ENCODE data around the gene HBM.
"Not testable (repeated sequence)": the region's sequence is repeated elsewhere in the genome, so short reads cannot be mapped to it uniquely, and the experiment has no call there.

HBM gene, protein sequence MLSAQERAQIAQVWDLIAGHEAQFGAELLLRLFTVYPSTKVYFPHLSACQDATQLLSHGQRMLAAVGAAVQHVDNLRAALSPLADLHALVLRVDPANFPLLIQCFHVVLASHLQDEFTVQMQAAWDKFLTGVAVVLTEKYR
- long read RNA-seq, donor 1, transcript HBM-201 (3 exons, 506 nt), result major isoform, 9 of 9 reads
- long read RNA-seq, donor 1, partial matches to known transcripts, result 0 of 9 reads
- long read RNA-seq, donor 1, other reads (novel, unspliced or antisense), result 0 of 9 reads
- long read RNA-seq, donor 2, partial matches to known transcripts, result 0 of 4 reads
- long read RNA-seq, donor 2, other reads (novel, unspliced or antisense), result 0 of 4 reads
- long read RNA-seq, donor 3, result 0 reads
- long read RNA-seq, donor 4, partial matches to known transcripts, result 0 of 3 reads
- long read RNA-seq, donor 4, other reads (novel, unspliced or antisense), result 0 of 3 reads
- long read RNA-seq, donor 5, partial matches to known transcripts, result 0 of 4 reads
- long read RNA-seq, donor 5, other reads (novel, unspliced or antisense), result 0 of 4 reads
- long read RNA-seq, donor 6, transcript HBM-201 (3 exons, 506 nt), result major isoform, 9 of 9 reads
- long read RNA-seq, donor 6, partial matches to known transcripts, result 0 of 9 reads
- long read RNA-seq, donor 6, other reads (novel, unspliced or antisense), result 0 of 9 reads
- long read RNA-seq, donor 7, result 0 reads
- long read RNA-seq, donor 8, transcript HBM-201 (3 exons, 506 nt), result major isoform, 8 of 8 reads
- long read RNA-seq, donor 8, partial matches to known transcripts, result 0 of 8 reads
- long read RNA-seq, donor 8, other reads (novel, unspliced or antisense), result 0 of 8 reads

DNA sequence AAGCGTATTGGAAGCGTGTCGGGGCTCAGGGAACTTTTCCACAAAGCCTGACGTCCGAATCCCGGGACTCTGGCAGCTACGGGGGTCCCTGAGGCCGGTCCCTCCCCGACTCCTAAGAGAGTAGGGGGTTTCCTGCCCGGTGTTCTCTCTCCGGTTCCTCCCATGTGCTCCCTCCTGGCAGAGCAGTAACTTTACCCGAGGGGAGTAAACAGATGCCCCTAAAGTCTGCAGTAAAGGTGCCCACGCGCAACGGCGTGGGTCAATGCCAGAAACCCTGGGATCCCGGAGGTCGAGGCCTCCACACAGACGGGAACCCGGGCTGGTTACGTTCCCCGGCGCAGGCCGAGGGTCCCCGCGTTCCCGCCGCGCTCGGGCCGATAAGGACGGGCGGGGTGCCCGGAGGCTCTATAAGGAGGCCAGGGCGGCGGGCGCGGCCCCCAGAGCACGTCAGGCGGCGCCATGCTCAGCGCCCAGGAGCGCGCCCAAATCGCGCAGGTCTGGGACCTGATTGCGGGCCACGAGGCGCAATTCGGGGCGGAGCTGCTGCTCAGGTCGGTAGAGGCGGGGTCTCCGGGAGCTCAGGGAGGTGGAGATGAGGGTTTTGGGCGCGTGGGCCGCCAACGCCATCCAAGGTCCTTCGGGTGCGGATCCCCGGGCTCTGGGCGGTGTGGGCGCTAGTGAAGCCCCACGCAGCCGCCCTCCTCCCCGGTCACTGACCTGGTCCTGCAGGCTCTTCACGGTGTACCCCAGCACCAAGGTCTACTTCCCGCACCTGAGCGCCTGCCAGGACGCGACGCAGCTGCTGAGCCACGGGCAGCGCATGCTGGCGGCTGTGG, at the start of gene HBM:
Gene HBM, plus strand, starts transcription at position 440 of the 836 bp plus-strand sequence. Its CDS starts 20 bp downstream, at position 460.
- DNase-seq, result no peak

DNA sequence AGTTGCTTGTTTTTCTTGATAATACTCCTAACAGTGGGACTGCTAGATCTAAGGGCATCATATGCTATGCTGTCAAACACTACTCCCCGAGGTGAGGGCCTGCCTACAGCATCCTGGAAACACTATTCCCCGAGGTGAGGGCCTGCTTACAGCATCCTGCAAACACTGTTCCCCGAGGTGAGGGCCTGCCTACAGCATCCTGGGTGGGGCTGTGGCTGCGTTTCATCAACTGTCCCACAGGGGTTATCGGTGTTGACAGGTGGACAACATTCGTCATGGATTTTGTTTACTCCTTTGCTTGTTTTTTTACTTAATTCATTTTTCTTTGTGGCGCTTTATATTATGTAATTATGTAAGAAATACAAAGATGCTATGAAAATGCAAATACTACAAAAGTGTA, 49.8 kb upstream of the HBM start:
- DNase-seq, result no peak

DNA sequence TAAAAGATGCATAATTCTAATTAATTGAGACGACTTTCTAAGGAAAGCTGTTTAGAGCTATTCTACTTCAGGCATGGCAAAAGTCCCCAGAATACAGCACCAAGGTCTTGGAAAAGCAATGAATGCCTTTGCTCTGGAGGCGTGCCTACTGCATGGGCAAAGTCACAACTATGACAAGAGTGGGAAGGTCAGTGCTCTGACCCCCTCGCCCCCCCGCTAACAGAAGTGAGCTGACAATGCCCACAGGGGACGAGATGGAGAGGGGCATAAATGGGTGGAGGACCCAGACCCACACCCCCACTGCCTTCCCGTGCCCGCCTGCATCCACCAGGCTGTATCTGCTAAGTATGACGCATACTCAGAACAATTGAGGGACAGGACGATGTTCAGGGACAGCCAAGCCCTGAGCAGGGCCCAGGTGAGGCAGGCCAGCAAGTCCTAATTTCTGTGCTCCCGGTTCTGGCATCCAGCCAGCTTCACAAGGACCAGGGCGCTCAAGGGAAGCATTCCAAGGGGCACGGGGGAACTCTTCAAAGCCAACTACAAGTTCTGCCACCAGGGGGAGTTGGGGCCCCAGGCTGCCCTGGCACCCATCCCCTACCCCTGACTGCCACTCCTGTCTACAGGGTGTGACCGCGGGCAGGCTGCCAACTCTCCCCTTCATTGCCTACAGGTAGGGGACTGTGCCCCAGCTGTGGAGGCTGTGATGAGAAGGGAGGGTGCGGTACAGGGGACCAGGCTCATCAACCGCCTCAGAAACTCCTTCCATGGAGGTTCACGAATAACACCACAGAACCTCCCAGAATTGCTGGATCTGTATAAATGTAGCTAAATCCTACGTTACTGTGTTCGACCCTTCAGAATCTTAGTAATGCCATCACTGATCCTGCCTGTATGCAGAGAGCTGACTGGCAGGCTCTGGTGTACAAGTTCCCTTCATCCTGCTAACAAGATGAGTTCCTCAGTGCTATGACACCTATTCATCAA, 48.1 kb upstream of the HBM start:
- DNase-seq, result peak; percentile 52

DNA sequence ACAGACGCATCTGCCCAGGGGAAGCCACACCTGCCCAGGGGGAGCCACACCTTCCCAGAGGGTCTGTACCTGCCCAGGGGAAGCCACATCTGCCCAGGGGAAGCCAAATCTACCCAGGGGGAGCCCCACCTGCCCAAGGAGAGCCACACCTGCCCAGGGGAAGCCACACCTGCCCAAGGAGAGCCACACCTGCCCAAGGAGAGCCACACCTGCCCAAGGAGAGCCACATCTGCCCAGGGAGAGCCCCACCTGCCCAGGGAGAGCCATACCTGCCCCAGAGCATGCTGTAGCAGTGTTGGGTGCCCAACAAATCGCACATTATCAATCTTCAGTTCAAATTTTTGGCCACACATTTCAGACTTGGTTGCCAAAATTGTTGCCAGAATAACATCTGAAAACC, 46.9 kb upstream of the HBM start:
- no peak for DNase-seq

DNA sequence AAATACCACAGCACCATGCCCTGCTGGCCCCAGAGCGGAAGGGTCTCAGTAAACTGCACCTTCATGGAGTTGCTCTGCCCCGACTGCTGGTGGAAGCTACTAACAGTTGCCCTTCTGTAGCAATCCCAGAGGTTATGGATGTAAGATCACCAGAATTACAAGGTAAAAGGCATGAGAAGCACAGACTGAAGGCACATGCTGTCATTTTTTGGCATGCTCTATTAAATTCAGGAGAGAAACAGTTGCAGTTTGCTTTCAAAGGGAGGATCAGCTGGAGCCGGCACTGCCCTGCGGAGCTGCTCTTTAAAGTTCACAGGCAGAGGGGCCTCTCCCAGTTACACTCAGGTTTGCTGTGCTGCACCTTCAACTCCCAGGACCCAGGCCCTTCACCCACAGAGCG, 46.5 kb upstream of the HBM start:
- no peak for DNase-seq

DNA sequence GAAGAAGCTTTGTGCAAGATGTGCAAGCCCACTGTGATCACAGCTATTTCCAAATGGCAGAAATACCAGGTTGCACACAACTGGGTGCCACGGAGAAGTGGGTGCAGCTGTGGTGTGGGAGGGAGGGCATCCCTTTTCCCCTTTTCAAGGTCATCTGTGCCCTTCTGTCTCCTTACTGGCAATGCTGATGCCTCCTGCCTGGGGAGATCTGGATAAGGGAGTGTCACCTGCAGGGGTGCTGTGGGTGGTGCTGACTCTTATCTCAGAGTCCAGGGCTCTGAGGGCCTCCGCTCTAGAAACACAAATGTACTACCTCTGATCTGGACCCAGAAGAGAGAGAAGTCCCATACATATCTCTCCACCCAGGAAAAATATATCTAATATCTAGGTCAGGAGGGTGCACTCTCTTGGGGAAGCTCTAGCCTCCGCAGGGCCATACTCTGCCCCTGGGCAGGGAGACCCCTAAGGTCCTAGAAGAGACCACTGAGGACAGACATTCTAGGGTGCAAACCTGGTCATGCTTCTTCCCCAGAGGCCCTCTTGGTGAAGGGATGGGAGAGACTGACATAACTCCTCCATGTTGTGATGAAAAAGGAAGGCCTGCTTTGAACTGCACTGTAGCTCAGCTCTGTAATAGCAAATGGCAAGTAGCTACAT, 45.8 kb upstream of the HBM start:
- no peak for DNase-seq

DNA sequence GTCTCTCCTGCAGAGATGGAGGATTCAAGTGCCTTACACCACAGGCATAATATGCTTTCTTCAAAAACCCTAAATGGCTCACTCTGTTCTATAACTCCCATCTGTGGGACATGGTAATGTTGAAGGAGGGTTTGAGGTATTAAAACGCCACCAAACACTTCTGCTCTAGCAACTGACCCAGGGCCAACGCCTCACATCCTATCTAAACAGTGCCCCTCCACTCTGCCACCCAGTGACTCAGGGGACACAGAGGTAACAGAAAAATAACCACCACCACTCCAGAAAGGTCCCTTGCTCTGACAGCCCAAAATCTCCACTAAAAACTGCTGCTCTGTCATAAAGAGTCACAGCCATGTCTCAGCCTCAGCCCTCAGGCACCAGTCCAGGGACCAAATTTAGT, 45.0 kb upstream of the HBM start:
- DNase-seq, result no peak

DNA sequence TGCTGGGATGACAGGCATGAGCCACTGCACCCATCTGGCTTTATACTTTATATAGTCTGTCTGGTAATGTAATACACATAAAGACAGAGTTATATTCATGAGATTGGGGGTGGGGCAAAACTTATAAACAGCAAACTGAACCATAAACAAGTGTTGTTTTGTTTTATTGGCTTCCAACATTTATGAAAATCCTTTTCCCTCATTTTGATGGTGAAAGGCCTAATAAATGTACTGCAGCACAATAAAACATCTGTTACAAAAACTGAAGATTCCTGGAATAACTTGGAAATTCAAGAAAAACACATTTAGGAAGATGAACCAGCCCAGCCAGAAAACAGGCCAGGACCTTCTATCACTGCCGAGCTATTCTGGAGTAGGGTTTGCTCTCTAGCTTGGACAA, 43.4 kb upstream of the HBM start:
- DNase-seq, result no peak

DNA sequence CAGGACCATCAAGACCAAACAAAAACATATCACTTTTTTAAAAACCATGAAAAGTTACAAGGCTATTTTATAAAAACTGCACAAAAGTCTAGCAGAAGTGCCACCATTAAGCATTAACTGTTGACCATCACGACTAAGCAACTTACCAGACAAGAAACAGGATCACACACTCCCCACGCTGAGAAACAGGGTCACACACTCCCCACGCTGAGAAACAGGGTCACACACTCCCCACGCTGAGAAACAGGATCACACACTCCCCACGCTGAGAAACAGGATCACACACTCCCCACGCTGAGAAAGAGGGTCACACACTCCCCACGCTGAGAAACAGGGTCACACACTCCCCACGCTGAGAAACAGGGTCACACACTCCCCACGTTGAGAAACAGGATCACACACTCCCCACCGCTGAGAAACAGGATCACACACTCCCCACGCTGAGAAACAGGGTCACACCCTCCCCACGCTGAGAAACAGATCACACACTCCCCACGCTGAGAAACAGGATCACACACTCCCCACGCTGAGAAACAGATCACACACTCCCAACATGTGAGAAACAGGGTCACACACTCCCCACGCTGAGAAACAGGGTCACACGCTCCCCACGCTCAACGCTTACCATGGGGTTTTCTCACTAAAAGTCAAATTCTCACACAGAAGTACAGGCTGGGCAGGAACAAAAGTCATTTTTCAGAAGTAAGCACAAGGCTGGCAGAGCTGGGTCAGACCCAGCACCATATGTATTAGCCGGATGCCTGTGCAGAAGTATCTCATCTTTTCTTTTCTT, 42.0 kb upstream of the HBM start:
- not testable (repeated sequence) for DNase-seq

DNA sequence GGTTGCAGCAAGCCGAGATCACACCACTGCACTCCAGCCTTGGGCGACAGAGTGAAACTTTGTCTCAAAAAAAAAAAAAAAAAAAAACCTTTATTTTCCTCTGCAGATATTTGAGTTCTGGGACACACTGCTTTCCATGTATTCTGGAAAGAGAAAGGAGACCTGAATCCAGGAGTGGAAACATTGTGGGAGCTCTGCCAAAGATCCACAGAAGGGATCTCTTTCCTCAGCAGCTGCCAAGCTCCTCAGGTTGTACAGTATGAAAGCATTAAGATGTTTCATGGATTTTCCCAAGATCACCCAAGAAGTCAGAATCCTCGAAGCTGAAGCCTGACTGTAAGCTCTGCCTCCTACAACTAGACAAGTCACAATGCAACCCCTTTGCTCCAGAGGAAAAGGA, 40.8 kb upstream of the HBM start:
- no peak for DNase-seq

DNA sequence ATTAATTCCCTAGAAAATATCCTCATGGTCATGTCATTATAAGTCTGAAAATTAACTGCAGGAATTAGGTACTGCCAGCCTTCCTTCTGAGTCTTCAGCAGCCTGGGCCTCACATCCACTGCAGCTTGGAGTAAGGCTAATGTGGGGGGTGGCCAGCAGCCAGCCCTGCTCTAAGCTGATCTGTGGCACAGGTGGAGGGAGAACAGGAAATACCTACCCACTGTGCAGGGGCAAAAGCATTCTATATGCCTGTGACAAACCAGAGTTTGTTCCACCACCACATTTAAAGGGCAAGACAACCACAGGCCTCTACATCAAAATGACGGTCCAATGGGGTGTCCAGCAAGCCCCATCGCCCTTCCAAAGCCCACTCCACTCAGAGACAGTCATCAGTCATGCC, 36.7 kb upstream of the HBM start:
- no peak for DNase-seq

DNA sequence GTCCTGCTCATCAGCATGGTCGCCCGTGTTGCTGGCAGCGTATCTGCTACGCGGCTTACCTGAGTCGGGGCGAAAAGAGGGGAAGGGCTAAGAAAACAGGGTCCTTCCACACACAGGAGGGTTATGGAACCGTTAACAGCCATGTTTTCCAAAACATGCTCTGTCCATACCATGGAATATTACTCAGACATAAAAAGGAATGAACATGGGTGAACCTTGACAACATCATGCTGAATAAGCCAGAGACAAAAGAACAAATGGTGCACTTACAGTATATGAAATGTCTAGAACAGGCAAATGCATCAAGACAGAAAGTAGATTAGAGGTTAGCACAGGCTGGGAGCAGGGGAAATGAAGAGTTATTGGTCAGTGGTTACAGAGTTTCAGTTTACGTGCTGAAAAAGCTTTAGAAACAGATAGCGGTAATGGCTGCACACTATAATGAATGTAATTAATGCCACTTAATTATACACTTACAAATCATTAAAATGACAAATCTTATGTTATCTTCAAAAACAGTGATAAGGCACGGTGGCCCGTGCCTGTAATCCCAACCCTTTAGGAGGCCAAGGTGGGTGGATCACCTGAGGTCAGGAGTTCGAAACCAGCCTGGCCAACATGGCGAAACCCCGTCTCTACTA, 35.1 kb upstream of the HBM start:
- no peak for DNase-seq

DNA sequence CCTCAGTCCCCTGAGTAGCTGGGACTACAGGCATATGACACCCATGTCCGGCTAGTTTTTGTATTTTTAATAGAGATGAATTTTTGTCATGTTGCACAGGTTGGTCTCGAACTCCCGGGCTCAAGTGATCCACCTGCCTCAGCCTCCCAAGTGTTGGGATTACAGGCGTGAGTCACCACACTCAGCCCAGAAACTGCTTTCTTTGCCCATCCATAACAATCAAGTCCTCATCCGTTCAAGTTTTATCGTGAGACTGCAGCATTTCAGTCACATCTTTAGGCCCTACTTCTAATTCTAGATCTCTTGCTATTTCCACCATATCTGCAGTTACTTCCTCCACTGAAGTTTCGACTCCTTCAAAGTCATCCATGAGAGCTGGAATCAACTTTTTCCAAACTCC, 33.7 kb upstream of the HBM start:
- DNase-seq, result no peak

DNA sequence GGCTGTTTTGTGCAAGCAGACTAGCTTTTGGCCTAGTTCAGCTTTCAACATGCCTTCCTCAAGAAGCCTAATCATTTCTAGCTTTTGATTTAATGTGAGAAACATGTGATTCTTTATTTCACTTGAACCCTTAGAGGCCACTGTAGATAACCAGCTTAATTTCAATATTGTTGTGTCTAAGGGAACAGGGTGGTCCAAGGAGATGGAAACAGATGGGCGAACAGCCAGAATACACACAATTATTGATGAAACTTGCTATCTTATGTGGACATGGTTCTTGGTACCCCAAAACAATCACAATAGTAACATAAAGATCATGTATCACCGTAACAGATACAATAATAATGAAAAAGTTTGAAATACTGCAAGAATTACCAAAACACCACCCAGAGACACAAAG, 32.1 kb upstream of the HBM start:
- DNase-seq, result no peak

DNA sequence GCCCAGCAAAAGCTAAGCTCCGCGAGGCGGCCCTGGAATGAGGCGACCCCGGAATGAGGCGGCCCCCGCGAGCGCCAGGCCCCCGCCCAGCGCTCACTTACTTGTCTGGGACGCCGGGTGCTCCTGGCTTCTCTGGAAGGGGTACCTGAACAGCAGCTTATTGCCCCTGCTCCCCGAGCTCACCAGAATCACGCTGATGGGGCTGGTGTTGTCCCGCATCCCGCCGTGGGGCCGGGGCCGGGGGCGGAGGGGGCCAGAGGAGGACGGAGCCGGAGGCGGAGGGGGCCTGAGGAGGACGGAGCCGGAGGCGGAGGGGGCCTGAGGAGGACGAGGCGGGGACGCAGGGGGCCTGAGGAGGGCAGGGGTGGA, 27.7 kb upstream of the HBM start:
- DNase-seq, result peak; percentile 61

DNA sequence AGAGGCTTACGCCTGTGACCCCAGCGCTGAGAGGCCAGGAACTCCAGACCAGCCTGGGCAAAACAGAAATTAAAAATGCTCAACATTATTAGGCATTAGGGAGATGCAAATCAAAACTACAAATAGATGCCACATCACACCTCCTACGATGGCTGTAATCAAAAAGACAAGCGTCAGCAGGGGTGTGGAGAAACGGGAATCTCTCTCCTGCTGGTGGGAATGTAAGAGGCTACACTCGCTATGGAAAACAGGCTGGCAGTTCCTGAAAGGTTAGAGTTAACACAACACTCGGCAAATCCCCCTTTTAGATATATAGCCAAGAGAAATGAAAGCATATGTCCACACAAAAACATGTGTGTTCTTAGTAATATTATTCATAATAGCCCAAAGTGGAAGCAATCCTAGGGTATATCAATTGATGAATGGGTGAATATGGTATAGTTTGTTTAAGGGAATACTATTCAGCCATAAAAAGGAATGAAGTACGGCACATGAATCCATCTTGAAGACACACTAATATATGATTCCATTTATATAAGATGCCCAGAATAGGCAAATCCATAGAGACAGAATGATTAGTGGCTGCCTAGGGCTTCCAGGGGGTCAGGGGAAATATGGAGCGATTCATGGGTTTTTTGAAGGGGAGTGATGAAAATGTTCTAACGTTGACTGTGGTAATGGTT, 25.5 kb upstream of the HBM start:
- no peak for DNase-seq

DNA sequence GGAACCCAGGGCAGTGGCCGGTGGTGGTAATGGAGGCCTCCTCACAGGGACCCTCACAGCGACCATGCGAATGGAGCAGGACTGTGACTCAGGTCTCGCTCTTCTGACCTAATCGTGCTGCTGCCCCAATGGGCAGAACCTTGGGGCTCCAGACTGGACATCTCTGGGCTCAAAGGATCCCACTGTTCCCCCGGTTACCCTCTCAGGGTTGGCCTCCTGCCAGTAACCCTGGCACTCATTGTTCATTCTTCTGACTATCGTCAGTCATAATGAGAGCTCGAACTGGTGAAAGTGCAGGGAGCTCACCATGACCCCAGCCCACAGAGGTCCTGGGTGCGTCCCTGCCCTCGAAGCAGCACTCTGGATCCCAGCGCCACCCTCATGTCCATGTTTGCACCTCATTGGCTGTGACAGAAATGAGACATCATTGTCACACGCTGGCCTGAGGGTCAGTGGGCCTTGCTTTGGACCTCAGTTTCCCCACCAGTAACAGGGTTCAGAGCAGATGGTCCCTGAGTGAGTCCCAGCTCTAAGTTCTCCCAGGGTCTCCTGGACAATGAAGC, 23.3 kb upstream of the HBM start:
- DNase-seq, result no peak

DNA sequence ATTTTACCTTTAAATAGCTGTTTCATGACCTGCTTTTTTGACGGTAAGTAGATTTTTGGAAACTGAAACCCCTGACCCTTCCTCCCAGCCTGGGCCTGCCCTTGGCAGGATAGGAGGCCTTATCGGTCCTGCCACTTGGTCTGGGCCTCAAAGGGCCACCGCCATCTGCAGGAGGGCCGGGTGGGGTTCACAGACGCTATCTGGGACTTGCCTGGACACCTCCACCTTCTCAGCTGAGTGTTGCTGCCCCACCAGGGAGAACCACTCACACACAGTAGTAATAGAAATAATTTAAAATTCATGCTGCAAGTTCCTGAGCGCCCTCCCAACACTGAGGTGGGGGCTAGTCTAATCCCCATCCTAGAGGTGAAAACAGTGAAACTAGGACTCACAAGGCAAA, 22.7 kb upstream of the HBM start:
- DNase-seq, result no peak

DNA sequence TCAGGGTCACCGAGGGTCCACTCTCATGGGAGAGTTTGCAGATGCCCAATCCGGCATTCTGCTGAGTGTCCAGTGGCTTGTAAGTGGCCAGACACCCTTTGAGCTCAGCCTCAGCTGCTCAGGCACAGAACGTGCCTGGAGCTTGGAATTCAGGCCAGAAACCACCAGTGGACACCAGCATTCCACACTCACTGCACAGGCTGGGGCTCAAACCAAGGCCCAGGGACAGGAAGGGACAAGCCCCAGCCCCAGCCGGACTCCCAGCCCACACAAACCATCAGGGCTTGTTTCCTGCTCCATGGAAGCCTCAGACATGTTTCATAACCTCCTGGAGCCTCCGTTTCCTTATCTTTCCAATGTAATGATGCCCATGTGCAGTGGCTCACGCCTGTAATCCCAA, 22.3 kb upstream of the HBM start:
- no peak for DNase-seq
